Muscle layer of colon (tissue), 2 donors: ENCODE measurements around the gene TNNI3.

Experiments
- H3K27ac ChIP-seq: one replicate; pipeline ENCODE4 v1.7.0; 2013; ENCODE audit warnings: low read depth, mild to moderate bottlenecking, low read length, moderate library complexity
- H3K27me3 ChIP-seq, 2 donors: one replicate each; pipeline ENCODE4 v1.7.0; 2013; ENCODE audit warnings: low read length in 2 of 2, mild to moderate bottlenecking in 2 of 2; ENCODE audit not compliant: insufficient read depth in 2 of 2, control insufficient read depth in 1 of 2
- H3K36me3 ChIP-seq: one replicate; pipeline ENCODE4 v1.7.0; 2013; ENCODE audit warnings: mild to moderate bottlenecking, low read length; ENCODE audit not compliant: insufficient read depth
- H3K4me1 ChIP-seq: one replicate; pipeline ENCODE4 v1.7.0; 2013; ENCODE audit warnings: mild to moderate bottlenecking, low read length; ENCODE audit not compliant: insufficient read depth
- H3K4me3 ChIP-seq, 2 donors: one replicate each; pipeline ENCODE4 v1.7.0; 2013; ENCODE audit warnings: low read length in 2 of 2, low read depth in 1 of 2, mild to moderate bottlenecking in 1 of 2, moderate library complexity in 1 of 2
- H3K9ac ChIP-seq: one replicate; pipeline ENCODE4 v1.7.0; 2013; ENCODE audit warnings: low read length
- H3K9me3 ChIP-seq: one replicate; pipeline ENCODE4 v1.7.0; 2013; ENCODE audit warnings: mild to moderate bottlenecking, low read length
- donor health status: abdominal sarcoma.
- donor health status: Adenocarcinoma of cecum.

Gene TNNI3

DNA sequence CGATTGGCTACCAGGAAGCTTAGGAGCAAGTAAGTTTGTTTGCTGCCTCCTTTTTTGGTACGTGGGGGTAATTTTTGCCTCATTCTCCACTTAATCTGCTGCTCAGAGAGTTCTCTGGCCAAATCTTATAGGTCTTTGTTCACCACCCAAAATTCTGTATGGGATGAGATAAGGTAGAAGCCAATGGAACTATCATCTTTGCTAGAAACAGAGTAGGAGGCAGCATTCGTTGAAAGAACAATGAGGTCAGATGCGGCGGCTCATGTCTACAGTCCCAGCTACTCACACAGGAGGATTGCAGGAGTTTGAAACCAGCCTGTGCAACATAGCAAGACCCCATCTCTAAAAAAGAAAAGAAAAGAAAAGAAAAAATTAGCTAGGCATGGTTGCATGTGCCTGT is 13.9 kb upstream of the TNNI3 start:
- Histone ChIP-seq H3K4me1 (peaks cover 5% of the 10 kb centered on the region), H3K27ac (no peak overlapping the region), H3K27me3 (peaks cover 57 to 89% of the 10 kb centered on the region in 2 donors), H3K36me3 (no peaks in the 10 kb centered on the region), H3K9me3 (no peaks in the 10 kb centered on the region), H3K4me3 (no peak overlapping the region), H3K9ac (no peak overlapping the region)

DNA sequence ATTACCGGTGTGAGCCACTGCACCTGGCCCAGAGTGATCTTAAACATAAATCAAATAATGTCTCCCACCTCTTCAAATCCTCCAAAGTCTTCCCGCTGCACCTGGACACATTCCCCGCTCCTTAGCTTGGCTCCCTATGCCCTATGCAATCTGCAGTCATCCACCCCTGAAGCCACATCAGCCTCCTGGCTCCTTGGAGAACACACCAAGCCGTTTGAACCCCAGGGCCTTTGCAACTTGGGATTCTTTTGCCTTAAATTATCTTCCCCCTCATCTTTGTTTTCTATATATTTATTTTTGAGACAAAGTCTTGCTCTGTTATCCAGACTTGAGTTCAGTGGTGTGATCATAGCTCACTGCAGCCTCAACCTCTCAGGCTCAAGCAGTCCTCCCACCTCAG is 11.6 kb upstream of the TNNI3 start:
- Histone ChIP-seq H3K9me3 (no peaks in the 10 kb centered on the region), H3K36me3 (no peaks in the 10 kb centered on the region), H3K4me1 (peaks cover 10% of the 10 kb centered on the region), H3K4me3 (no peak overlapping the region), H3K9ac (no peak overlapping the region), H3K27ac (no peak overlapping the region), H3K27me3 (peaks cover 46 to 82% of the 10 kb centered on the region in 2 donors)

DNA sequence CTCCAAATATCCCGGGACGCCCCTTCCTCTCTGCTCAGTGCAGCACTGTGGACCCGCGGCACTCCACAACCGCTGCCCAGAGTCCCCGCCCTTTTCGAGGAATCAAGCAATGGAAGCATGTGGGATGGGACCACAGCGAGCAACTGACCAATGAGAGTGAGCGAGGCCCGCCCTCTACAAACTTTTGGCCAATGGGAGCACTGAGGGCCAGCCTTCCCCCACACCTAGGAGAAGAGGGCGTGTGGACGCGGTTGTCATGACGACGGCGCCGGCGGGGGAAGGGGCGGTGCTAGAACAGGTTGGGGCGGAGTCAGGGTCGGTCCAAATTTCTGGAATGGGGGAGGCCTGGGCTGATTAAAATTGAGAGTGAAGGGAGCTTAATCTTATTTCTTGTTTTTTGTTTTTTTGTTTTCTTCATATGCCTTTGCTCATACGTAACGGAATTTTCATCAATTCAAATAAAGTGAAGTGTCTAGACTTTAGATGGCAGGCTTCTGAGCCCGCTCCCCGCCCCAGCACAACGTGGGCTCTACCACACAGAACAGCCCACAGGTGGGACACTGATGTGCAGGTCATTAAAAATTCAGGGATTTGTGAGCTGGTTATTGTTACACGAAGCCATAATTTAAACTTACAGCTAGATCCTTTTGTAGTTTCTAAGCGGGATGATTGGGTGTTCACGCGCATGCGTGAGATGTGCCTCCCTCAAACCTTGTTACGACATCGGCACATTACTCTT is 9.2 kb upstream of the TNNI3 start, which contains the start of gene DNAAF3:
Gene DNAAF3, minus strand, starts transcription at position 84 of the 739 bp plus-strand sequence. CDS start 200 bp downstream, outside the sequence.
- no peaks in the 10 kb centered on the region for H3K9me3 ChIP-seq
- H3K36me3 ChIP-seq, result no peaks in the 10 kb centered on the region
- H3K27ac ChIP-seq, result no peak within 1 kb of the TSS
- H3K4me3 ChIP-seq, result peak within 1 kb of the TSS in 1 of 2 donors; percentile 7
- no peak within 1 kb of the TSS for H3K9ac ChIP-seq
- peaks cover 43 to 66% of the 10 kb centered on the region in 2 donors for H3K27me3 ChIP-seq
- peaks cover 10% of the 10 kb centered on the region for H3K4me1 ChIP-seq

DNA sequence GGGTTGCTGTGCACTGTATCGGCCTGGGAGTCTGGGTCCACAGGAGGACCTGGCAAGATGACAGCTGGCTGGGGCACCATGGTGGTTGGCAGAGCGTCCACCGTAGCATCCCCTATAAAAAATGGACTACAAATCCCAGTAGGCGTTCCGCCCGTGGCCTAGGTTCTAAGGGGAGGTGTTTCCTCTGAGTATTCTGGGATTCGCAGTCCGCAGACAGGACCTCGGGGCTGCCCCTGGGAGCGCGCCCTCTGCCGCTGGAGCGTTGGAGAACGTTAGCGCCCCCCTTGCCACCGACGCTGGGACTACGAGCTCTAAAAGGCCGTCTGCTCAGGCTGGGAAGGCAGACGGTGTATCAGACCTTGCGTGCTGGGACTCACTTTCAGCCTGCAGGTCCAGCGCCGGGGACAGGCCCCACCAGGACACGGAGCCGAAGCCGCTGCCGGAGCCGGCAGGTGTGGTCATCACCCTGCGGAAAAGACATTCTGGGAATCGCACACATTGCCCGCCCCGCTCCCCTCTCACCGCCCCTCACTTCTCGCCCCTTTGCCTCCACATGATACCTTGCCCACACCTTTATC is 8.5 kb upstream of the TNNI3 start:
- H3K9me3 ChIP-seq, result no peaks in the 10 kb centered on the region
- no peak overlapping the region for H3K9ac ChIP-seq
- peaks cover 46 to 68% of the 10 kb centered on the region in 2 donors for H3K27me3 ChIP-seq
- H3K4me1 ChIP-seq, result peaks cover 10% of the 10 kb centered on the region
- H3K4me3 ChIP-seq, result peak overlapping the region in 1 of 2 donors; percentile 7
- H3K27ac ChIP-seq, result no peak overlapping the region
- H3K36me3 ChIP-seq, result no peaks in the 10 kb centered on the region

DNA sequence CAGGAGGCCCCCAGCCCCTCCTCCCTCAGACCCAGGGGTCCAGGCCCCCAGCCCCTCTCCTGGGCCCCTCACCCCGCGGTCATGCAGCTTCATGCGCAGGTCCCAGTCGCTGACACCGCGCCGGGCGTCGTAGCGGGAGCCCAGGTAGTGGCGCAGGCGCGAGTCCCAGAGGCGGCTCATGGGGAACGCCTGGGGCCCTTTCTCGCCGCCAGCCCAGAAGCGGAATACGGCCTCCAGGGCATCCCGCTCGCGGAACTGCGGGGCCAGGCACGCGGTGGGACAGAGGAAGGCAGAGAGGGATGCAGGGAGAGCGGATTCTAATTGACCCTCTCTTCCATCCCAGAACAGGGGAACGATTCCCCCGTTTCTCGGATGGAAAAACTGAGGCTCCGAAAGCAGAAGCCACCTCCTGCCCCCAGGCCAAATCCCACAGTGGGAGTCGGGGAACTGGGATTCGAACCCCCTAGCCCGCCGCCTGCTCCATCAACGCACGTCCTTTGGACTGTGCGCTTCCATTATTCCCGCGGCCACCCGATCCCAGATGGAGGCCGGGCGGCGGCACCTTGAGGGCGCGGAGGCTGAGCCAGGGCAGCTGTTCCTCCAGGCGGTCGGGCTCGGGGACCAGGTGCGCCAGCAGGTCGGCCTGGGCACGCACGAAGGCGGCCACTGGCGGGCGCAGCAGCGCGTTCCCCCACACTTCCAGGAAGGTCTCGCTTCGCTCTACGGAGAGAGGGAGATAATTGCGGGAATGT is 4.2 kb upstream of the TNNI3 start:
- Histone ChIP-seq H3K27me3 (peaks cover 38 to 75% of the 10 kb centered on the region in 2 donors), H3K9me3 (no peaks in the 10 kb centered on the region), H3K4me3 (no peak overlapping the region), H3K9ac (no peak overlapping the region), H3K4me1 (peaks cover 6% of the 10 kb centered on the region), H3K36me3 (no peaks in the 10 kb centered on the region), H3K27ac (no peak overlapping the region)

DNA sequence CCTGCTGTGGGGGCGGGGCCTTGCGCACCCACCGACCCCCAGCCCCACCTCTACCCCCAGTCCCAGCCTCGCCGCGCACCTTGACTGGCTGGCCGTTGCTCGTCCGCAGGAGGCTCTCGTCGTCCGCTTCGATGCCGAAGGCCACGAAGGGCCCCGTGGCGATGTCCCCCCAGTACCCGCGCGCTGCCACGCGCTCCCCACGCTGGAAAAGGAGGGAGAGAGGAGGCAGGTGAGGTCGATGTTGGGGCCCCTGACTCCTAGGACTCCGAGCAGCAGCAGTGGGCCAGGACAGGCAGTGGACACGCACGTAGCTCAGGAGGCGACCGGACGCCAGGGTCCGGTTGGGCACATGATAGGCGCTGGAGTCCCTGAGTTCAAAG is 3.4 kb upstream of the TNNI3 start:
- peaks cover 38 to 75% of the 10 kb centered on the region in 2 donors for H3K27me3 ChIP-seq
- H3K36me3 ChIP-seq, result no peaks in the 10 kb centered on the region
- no peaks in the 10 kb centered on the region for H3K4me1 ChIP-seq
- H3K9me3 ChIP-seq, result no peaks in the 10 kb centered on the region
- H3K9ac ChIP-seq, result no peak overlapping the region
- no peak overlapping the region for H3K4me3 ChIP-seq
- H3K27ac ChIP-seq, result no peak overlapping the region

DNA sequence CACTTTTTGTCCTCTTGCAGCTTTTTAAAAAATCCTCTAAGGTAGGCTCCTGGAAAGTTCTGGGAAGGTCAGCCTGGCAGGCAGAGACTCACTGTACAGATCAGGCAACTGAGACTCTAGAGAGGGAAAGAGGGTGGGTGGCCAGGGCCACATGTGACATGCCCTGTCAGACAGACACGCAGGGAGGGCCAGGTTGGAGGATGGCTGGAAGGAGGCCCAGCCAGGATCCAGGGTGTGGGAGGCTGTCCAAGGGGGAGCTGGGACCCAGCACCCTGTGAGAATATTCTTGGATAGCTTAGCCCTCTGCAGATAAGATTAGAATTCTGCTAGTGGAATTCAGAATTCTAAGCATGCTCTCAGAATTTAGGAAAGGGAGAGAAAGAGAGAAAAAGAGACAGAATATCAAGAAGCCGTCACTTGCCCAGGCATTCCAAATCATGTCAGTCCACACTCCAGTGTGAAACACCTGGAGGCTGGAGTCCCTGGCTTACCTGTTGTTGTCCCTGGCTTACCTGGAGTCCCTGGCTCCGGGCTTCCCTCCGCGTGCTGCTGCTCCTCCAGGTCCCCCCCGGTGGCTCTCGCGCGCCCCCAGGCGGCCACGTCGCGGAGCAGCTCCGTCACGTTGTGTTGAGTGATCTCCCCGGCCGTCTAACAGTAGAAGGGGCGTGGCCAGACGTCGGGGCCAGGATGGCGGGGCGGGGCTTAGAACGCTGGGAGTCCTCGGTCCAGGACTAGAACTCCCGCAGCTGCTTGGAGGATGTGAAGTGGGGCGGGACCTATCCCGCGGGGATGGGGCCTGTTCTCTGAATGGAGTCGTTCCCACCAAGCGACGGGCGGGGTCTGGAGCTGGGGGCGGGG is 2.8 kb upstream of the TNNI3 start:
- Histone ChIP-seq H3K4me3 (no peak overlapping the region), H3K36me3 (no peaks in the 10 kb centered on the region), H3K27me3 (peaks cover 32 to 73% of the 10 kb centered on the region in 2 donors), H3K27ac (no peak overlapping the region), H3K9ac (no peak overlapping the region), H3K9me3 (no peaks in the 10 kb centered on the region), H3K4me1 (no peaks in the 10 kb centered on the region)

DNA sequence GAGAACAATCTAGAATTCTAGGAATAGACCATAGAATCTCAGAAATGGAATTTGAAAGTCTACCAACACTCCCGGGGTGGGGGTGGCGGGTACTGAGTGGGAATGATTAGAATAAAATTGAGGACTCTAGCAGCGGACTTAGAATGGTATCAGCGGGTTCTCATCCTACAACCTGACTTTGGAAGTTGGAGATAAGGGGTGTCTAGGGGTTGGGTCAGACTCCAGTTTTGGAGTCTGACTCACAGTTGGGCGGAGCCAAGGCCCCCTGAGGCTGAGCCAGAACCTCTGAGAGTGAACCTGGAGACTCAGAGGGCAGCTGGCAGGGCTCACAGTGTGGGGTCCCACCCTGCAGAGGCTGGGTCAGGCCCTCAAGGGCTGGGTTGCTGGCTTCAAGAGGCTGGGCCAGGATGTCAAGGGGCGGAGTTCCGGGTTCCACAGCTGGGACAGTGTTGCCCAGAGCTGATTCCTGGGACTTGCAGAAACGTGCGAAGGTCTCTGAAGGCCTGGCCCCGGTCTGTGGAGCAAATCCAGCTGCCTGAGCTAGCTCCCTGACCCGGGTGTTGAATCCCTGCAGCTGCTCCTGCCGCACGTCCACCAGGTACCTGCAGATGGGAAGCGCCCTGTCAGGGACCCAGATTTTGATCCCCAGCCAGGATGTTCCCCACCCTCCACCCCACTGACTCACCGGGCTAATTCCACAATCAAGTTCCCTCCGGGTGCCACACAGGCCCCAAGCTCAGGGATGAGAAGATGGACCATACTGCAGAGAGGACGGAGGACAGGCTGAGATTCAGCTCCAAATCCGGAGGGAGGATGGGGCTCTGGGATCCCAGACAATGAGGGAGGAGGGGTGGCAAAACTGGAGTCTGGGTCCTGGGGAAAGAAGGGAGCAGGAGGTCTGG is 1.6 kb upstream of the TNNI3 start:
- no peaks in the 10 kb centered on the region for H3K9me3 ChIP-seq
- no peak overlapping the region for H3K27ac ChIP-seq
- H3K36me3 ChIP-seq, result no peaks in the 10 kb centered on the region
- H3K27me3 ChIP-seq, result peaks cover 38 to 77% of the 10 kb centered on the region in 2 donors
- H3K4me1 ChIP-seq, result no peaks in the 10 kb centered on the region
- H3K9ac ChIP-seq, result no peak overlapping the region
- no peak overlapping the region for H3K4me3 ChIP-seq

DNA sequence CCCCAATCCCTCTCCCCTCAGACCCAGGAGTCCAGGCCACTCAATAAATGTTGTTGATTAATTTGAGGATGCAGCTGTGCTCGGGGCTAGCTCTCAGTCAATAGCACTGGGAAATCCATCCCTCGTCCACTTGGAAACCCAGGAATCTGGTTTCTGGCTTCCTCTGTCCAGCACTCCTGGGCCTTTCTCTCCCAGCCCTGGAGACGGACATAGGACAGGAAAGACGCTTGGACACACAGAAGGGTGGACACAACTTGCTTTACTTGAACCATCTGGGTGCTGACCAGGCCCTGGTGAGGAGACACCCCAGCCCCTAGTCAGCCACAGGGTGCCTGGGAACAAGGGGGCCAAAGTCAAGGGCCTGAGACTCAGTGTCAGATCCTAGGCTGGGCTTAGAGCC is 891 bp upstream of the TNNI3 start:
- Histone ChIP-seq H3K4me3 (no peak overlapping the region), H3K27me3 (peaks cover 38 to 82% of the 10 kb centered on the region in 2 donors), H3K4me1 (no peaks in the 10 kb centered on the region), H3K9ac (no peak overlapping the region), H3K27ac (no peak overlapping the region), H3K9me3 (no peaks in the 10 kb centered on the region), H3K36me3 (no peaks in the 10 kb centered on the region)

DNA sequence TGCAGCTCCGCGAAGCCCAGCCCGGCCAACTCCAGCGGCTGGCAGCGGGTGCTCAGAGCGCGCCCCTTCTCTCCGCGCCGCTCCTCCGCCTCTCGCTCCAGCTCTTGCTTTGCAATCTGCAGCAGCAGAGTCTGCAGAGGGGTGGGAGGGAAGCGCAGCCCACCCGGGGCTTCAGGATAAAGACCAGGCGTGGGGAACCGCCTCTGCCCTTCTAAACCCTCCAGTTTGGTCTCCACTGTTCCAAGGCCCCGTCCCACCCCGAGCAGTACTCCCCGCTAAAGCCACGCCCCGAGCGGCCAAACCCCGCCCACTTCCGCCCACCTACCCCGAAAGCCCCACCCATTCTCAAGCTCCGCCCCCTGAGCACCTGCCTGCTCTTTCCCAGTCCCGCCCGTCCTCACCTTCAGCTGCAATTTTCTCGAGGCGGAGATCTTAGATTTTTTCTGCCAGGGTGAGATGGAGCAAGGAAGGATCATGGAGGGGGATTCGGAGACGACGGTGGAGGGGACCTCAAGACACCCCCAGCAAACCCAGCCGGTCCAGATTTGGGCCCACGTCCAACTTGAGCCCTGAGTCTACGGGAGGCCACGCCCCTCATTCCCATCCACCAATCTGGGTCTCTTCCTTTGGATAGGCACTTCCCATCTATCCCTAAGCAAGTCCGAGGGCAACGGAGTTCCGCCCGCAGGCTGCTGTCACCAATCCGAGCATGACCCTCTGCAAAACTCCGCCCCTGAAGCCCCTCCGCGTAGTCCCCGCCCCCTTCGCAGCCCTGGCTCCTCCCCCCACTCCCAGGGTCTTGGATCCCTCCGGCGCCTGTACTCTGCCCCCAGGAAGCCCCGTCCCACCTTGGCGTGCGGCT is 1.1 kb downstream of the TNNI3 start:
- Histone ChIP-seq H3K4me1 (no peaks in the 10 kb centered on the region), H3K27me3 (peaks cover 26 to 72% of the 10 kb centered on the region in 2 donors), H3K4me3 (no peak overlapping the region), H3K36me3 (no peaks in the 10 kb centered on the region), H3K27ac (no peak overlapping the region), H3K9me3 (no peaks in the 10 kb centered on the region), H3K9ac (no peak overlapping the region)
